ENCODE measurements around the gene PTPRD. TPM values are rescaled to one million over a fixed set of nuclear protein-coding genes. Genes with fewer than 3 reads are reported as not detected.

PTPRD gene
- total RNA-seq, 1 donor from 2014 or later: 20.9 TPM

DNA sequence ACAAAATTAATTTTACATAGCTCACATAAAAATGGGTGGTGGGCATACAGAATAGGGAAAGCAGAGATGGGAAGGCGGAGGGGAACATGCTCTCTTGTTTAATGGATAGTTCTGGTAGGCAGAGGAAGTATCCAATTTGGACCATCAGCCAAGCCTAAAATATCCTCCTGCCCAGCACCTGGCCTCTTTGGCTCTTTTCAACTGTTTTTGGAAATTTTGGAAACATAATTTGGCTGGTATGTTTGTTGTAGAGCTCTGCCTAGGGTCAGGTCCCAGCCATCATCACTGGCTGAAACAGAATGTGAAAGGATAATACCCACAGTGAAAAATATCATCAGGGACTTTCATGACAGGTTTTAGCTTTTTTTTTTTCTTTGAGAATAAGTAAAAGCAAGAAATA lies 2345.9 kb downstream of the PTPRD start:
- no peak for DNase-seq (ENCODE audit: low spot score)

GRCh38 chr9:8265281-8265680 lies 2347.5 kb downstream of the PTPRD start:
- no peak for DNase-seq (ENCODE audit: low spot score)
